ENCODE measurements around the gene ACTC1. TPM values are rescaled to one million over a fixed set of nuclear protein-coding genes. Genes with fewer than 3 reads are reported as not detected.

Gene ACTC1
- total and polyA plus RNA-seq, 2 experiments from 2014 or later = 26.2 to 35.9 TPM

- Histone ChIP-seq H3K36me3 (ENCODE audit: insufficient read depth) (peaks cover 9% of the 10 kb centered on the region; the same call in 1 of the 2 replicates), H3K4me1 (ENCODE audit: insufficient read depth) (no peaks in the 10 kb centered on the region), H3K9me2 (ENCODE audit: insufficient read depth) (no peaks in the 10 kb centered on the region), H3F3A (replicated peaks; ENCODE audit: low read depth) (no peaks in the 10 kb centered on the region), H4K20me1 (replicated peaks; ENCODE audit: insufficient read depth) (no peaks in the 10 kb centered on the region), H3K27ac (ENCODE audit: low read depth) (no peak overlapping the region), H3K79me2 (replicated peaks; ENCODE audit: insufficient read depth) (no peaks in the 10 kb centered on the region), H2AFZ (no peak overlapping the region), H3K4me2 (no peak overlapping the region), H3K4me3 (no peak overlapping the region), H3K27me3 (ENCODE audit: insufficient read depth) (peaks cover 32% of the 10 kb centered on the region)
- no peak for ATAC-seq
- Mint-ChIP-seq H3K27ac (no peak overlapping the region), H3K4me3 (no peak overlapping the region), H3K27me3 (ENCODE audit: insufficient read depth, low read depth, poor library complexity) (peaks cover 20% of the 10 kb centered on the region), H3K4me1 (peaks cover 5% of the 10 kb centered on the region; the same call in 2 of the 3 replicates), H3K9me3 (no peaks in the 10 kb centered on the region), H3K36me3 (ENCODE audit: low read depth) (no peaks in the 10 kb centered on the region)
- TF ChIP-seq POLR2AphosphoS5 (IDR thresholded peaks at IDR 0.05; ENCODE audit: low read depth) = no peak
- TF ChIP-seq EZH2phosphoT487 (IDR thresholded peaks at IDR 0.05; ENCODE audit: unreplicated experiment) = no peak
- TF ChIP-seq CTCF (conservative IDR thresholded peaks at IDR 0.05; ENCODE audit: low read depth in 2 of 2) = no peak
- TF ChIP-seq CREB1 (CRISPR knock-in tag; IDR thresholded peaks at IDR 0.05; ENCODE audit: low read depth) = no peak
- no peak for TF ChIP-seq EZH2 (IDR thresholded peaks at IDR 0.05; ENCODE audit: low read depth, unreplicated experiment)
- no peak for TF ChIP-seq ZNF331 (CRISPR knock-in tag; IDR thresholded peaks at IDR 0.05; ENCODE audit: low read depth)
- TF ChIP-seq STAT1 (IDR thresholded peaks at IDR 0.05; ENCODE audit: unreplicated experiment) = no peak
- TF ChIP-seq JUNB (IDR thresholded peaks at IDR 0.05; ENCODE audit: unreplicated experiment) = no peak
- no peak for TF ChIP-seq ZNF114 (CRISPR knock-in tag; IDR thresholded peaks at IDR 0.05)
- TF ChIP-seq, protein P1, sequence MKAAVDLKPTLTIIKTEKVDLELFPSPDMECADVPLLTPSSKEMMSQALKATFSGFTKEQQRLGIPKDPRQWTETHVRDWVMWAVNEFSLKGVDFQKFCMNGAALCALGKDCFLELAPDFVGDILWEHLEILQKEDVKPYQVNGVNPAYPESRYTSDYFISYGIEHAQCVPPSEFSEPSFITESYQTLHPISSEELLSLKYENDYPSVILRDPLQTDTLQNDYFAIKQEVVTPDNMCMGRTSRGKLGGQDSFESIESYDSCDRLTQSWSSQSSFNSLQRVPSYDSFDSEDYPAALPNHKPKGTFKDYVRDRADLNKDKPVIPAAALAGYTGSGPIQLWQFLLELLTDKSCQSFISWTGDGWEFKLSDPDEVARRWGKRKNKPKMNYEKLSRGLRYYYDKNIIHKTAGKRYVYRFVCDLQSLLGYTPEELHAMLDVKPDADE (IDR thresholded peaks at IDR 0.05) = no peak
- DNase-seq (ENCODE audit: low spot score) = no peak
These were observed 2.3 kb downstream of the ACTC1 start for GRCh38 chr15:34793071-34793470.

- H2AFZ ChIP-seq = no peak overlapping the region
- peaks cover 5% of the 10 kb centered on the region; the same call in 2 of the 3 replicates for H3K4me1 Mint-ChIP-seq
- no peak overlapping the region for H3K27ac Mint-ChIP-seq
- DNase-seq (ENCODE audit: low spot score) (no peak), ATAC-seq (no peak)
- no peak overlapping the region for H3K4me3 Mint-ChIP-seq
- H3K4me3 ChIP-seq = no peak overlapping the region
- no peak overlapping the region for H3K4me2 ChIP-seq
- no peaks in the 10 kb centered on the region for H3F3A ChIP-seq (replicated peaks; ENCODE audit: low read depth)
- H3K9me3 Mint-ChIP-seq = no peaks in the 10 kb centered on the region
- H4K20me1 ChIP-seq (replicated peaks; ENCODE audit: insufficient read depth) = no peaks in the 10 kb centered on the region
- peaks cover 9% of the 10 kb centered on the region; the same call in 1 of the 2 replicates for H3K36me3 ChIP-seq (ENCODE audit: insufficient read depth)
- H3K36me3 Mint-ChIP-seq (ENCODE audit: low read depth) = no peaks in the 10 kb centered on the region
- H3K27me3 ChIP-seq (ENCODE audit: insufficient read depth) = peaks cover 30% of the 10 kb centered on the region
- no peak overlapping the region for H3K27ac ChIP-seq (ENCODE audit: low read depth)
- H3K27me3 Mint-ChIP-seq (ENCODE audit: insufficient read depth, low read depth, poor library complexity) = peaks cover 20% of the 10 kb centered on the region
- no peaks in the 10 kb centered on the region for H3K4me1 ChIP-seq (ENCODE audit: insufficient read depth)
- H3K79me2 ChIP-seq (replicated peaks; ENCODE audit: insufficient read depth) = no peaks in the 10 kb centered on the region
- 0 out of 2 replicates have a peak, but pooled peaks cover 5% of the 10 kb centered on the region for H3K9me2 ChIP-seq (ENCODE audit: insufficient read depth)
- TF ChIP-seq, protein P2, sequence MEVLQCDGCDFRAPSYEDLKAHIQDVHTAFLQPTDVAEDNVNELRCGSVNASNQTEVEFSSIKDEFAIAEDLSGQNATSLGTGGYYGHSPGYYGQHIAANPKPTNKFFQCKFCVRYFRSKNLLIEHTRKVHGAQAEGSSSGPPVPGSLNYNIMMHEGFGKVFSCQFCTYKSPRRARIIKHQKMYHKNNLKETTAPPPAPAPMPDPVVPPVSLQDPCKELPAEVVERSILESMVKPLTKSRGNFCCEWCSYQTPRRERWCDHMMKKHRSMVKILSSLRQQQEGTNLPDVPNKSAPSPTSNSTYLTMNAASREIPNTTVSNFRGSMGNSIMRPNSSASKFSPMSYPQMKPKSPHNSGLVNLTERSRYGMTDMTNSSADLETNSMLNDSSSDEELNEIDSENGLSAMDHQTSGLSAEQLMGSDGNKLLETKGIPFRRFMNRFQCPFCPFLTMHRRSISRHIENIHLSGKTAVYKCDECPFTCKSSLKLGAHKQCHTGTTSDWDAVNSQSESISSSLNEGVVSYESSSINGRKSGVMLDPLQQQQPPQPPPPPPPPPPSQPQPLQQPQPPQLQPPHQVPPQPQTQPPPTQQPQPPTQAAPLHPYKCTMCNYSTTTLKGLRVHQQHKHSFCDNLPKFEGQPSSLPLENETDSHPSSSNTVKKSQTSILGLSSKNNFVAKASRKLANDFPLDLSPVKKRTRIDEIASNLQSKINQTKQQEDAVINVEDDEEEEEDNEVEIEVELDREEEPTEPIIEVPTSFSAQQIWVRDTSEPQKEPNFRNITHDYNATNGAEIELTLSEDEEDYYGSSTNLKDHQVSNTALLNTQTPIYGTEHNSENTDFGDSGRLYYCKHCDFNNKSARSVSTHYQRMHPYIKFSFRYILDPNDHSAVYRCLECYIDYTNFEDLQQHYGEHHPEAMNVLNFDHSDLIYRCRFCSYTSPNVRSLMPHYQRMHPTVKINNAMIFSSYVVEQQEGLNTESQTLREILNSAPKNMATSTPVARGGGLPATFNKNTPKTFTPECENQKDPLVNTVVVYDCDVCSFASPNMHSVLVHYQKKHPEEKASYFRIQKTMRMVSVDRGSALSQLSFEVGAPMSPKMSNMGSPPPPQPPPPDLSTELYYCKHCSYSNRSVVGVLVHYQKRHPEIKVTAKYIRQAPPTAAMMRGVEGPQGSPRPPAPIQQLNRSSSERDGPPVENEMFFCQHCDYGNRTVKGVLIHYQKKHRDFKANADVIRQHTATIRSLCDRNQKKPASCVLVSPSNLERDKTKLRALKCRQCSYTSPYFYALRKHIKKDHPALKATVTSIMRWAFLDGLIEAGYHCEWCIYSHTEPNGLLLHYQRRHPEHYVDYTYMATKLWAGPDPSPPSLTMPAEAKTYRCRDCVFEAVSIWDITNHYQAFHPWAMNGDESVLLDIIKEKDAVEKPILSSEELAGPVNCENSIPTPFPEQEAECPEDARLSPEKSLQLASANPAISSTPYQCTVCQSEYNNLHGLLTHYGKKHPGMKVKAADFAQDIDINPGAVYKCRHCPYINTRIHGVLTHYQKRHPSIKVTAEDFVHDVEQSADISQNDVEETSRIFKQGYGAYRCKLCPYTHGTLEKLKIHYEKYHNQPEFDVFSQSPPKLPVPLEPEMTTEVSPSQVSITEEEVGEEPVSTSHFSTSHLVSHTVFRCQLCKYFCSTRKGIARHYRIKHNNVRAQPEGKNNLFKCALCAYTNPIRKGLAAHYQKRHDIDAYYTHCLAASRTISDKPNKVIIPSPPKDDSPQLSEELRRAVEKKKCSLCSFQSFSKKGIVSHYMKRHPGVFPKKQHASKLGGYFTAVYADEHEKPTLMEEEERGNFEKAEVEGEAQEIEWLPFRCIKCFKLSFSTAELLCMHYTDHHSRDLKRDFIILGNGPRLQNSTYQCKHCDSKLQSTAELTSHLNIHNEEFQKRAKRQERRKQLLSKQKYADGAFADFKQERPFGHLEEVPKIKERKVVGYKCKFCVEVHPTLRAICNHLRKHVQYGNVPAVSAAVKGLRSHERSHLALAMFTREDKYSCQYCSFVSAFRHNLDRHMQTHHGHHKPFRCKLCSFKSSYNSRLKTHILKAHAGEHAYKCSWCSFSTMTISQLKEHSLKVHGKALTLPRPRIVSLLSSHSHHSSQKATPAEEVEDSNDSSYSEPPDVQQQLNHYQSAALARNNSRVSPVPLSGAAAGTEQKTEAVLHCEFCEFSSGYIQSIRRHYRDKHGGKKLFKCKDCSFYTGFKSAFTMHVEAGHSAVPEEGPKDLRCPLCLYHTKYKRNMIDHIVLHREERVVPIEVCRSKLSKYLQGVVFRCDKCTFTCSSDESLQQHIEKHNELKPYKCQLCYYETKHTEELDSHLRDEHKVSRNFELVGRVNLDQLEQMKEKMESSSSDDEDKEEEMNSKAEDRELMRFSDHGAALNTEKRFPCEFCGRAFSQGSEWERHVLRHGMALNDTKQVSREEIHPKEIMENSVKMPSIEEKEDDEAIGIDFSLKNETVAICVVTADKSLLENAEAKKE (CRISPR knock-in tag; IDR thresholded peaks at IDR 0.05) = no peak
- no peak for TF ChIP-seq NANOG (IDR thresholded peaks at IDR 0.05; ENCODE audit: borderline replicate concordance)
These were observed 3.6 kb downstream of the ACTC1 start for GRCh38 chr15:34791701-34792100.
